Keratinocyte (primary cell): ENCODE data around the gene SOD2.

Experiments used
- EZH2 ChIP-seq: IDR thresholded peaks from one replicate; pipeline ENCODE4 v1.6.1; 2012; ENCODE audit warnings: inconsistent platforms, mild to moderate bottlenecking, low read length, moderate library complexity
- TF ChIP-seq, protein P1 (sequence below), 3 experiments: IDR thresholded peaks in 1 of 3; conservative IDR thresholded peaks in 1 of 3; optimal IDR thresholded peaks in 1 of 3; 2 replicates in 2 of 3; 3 replicates in 1 of 3; pipeline versions ENCODE3 to v1.5.1; 2011; ENCODE audit warnings: low read length in 3 of 3, mild to moderate bottlenecking in 3 of 3, moderate library complexity in 2 of 3, control low read depth in 1 of 3, inconsistent platforms in 1 of 3; ENCODE audit not compliant: insufficient read depth in 2 of 3; ENCODE audit errors: extremely low read depth in 1 of 3

DNA sequence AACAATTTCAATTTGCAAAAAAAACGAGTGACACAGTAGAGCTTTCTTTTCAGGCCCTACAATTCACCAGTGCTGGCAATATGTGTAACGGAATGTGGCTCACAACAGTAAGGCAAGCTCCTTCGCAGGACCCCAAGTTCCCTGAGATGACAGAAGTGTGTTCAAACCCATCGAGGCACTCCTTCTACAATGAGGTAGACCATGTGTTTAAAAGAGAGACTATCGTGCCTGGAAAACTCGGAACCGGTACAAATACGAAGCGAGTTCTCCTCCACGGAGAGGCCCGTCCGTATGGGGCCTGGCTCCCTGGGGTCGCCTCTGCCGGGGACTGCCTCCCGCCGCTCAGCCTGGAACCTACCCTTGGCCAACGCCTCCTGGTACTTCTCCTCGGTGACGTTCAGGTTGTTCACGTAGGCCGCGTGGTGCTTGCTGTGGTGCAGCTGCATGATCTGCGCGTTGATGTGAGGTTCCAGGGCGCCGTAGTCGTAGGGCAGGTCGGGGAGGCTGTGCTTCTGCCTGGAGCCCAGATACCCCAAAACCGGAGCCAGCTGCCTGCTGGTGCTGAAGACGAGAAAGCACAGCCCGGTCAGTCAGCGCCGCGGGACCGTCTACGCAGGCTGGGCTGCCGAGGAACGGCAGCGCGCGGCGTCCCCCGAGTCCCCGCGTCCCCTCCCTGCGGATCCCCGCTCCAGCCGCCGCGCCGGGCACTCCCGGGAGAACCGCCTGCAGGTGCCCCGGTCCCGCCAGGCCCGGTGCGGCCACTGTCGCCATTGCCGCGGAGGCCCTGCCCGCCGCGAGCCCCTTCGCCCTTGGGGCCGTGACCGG lies 526 bp downstream of the SOD2 start:
- no peak for TF ChIP-seq EZH2
- TF ChIP-seq, protein P1, sequence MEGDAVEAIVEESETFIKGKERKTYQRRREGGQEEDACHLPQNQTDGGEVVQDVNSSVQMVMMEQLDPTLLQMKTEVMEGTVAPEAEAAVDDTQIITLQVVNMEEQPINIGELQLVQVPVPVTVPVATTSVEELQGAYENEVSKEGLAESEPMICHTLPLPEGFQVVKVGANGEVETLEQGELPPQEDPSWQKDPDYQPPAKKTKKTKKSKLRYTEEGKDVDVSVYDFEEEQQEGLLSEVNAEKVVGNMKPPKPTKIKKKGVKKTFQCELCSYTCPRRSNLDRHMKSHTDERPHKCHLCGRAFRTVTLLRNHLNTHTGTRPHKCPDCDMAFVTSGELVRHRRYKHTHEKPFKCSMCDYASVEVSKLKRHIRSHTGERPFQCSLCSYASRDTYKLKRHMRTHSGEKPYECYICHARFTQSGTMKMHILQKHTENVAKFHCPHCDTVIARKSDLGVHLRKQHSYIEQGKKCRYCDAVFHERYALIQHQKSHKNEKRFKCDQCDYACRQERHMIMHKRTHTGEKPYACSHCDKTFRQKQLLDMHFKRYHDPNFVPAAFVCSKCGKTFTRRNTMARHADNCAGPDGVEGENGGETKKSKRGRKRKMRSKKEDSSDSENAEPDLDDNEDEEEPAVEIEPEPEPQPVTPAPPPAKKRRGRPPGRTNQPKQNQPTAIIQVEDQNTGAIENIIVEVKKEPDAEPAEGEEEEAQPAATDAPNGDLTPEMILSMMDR (optimal IDR thresholded peaks at IDR 0.05 in 1 of 3, IDR thresholded peaks at IDR 0.05 in 1 of 3, conservative IDR thresholded peaks at IDR 0.05 in 1 of 3; ENCODE audit: extremely low read depth in 1 of 3, insufficient read depth in 2 of 3, low read length in 3 of 3), result no peak
